Measurements from ENCODE around the gene APC. TPM values are rescaled to one million over a fixed set of nuclear protein-coding genes. Genes with fewer than 3 reads are reported as not detected.
A peak's percentile ranks its signal among the peaks of the same experiment; 100 is the strongest.

The APC gene
- total RNA-seq, 2 experiments from 2014 or later: 21.8 to 22.8 TPM

- no peaks in the 10 kb centered on the region for H3K27me3 ChIP-seq (ENCODE audit: control insufficient read depth in 1 of 2, insufficient read depth in 2 of 2, low read length in 2 of 2)
- no peaks in the 10 kb centered on the region for H3K9me3 ChIP-seq (ENCODE audit: control insufficient read depth in 1 of 2, insufficient read depth in 1 of 2, low read length in 2 of 2)
- H3K36me3 Mint-ChIP-seq (ENCODE audit: low read depth): peaks cover 30% of the 10 kb centered on the region
- H3K27me3 Mint-ChIP-seq: peaks cover 12% of the 10 kb centered on the region
- peak within 1 kb of the TSS; percentile 93 for H3K27ac Mint-ChIP-seq
- ATAC-seq (ENCODE audit: poor library complexity) (peak; percentile 93), DNase-seq (peak; percentile 82 to 97 (median 86))
- H3K4me3 Mint-ChIP-seq: peak within 1 kb of the TSS; percentile 92
- TF ChIP-seq CTCF (IDR thresholded peaks at IDR 0.05): no peak
- peaks cover 36% of the 10 kb centered on the region for H3K4me1 Mint-ChIP-seq (ENCODE audit: low read depth)
- ChIA-PET CTCF (interaction anchor here (0.9 to 2.1 kb wide), 5 partner anchors 13 to 118 kb away, joined by 3 to 14 read pairs (median 5); partner anchors contain the start of gene DCP2), POLR2A (interaction anchor here (0.5 to 1.9 kb wide), 17 partner anchors 8 to 654 kb away, joined by 3 to 21 read pairs (median 5); partner anchors contain the start of genes DCP2 and REEP5)
- peak within 1 kb of the TSS; percentile 94 for H3K4me3 ChIP-seq (ENCODE audit: low read length)
- H3K4me1 ChIP-seq (ENCODE audit: insufficient read depth, low read length): peaks cover 24% of the 10 kb centered on the region
- H3K9me3 Mint-ChIP-seq: no peaks in the 10 kb centered on the region
- intact Hi-C loops (cut with DNase I, micrococcal nuclease): loop anchor here (2.0 to 10.0 kb wide), 6 partner anchors 61 to 654 kb away; partner anchors contain the start of genes REEP5 (in 2 of the 2), DCP2 (in 1 of the 2) and YTHDC2 (in 1 of the 2)
- H3K36me3 ChIP-seq (ENCODE audit: insufficient read depth, low read length): peaks cover 29% of the 10 kb centered on the region
- peak within 1 kb of the TSS; percentile 65 to 88 for H3K27ac ChIP-seq (ENCODE audit: low read depth in 1 of 2, low read length in 2 of 2)
Observed at GRCh38 chr5:112860929-112861637, 123.4 kb downstream of the APC start, which contains the start of gene SRP19. Gene SRP19 (plus strand): TSS chr5:112861287. CDS start chr5:112861377, 90 bp downstream.

- ChIA-PET CTCF (interaction anchor here (1.4 to 2.1 kb wide), 4 partner anchors 13 to 118 kb away, joined by 5 to 14 read pairs (median 6); no protein-coding TSS in a partner anchor), POLR2A (interaction anchor here (0.6 to 1.9 kb wide), 8 partner anchors 10 to 211 kb away, joined by 3 to 21 read pairs (median 7); partner anchors contain the start of genes DCP2 and REEP5)
- Mint-ChIP-seq H3K27me3 (peaks cover 6% of the 10 kb centered on the region), H3K27ac (peak overlapping the region; percentile 93), H3K36me3 (ENCODE audit: low read depth) (peaks cover 35% of the 10 kb centered on the region), H3K4me3 (peak overlapping the region; percentile 92), H3K4me1 (ENCODE audit: low read depth) (peaks cover 38% of the 10 kb centered on the region), H3K9me3 (no peaks in the 10 kb centered on the region)
- ATAC-seq (ENCODE audit: poor library complexity): no peak
- Histone ChIP-seq H3K36me3 (ENCODE audit: insufficient read depth, low read length) (peaks cover 34% of the 10 kb centered on the region), H3K9me3 (ENCODE audit: control insufficient read depth in 1 of 2, insufficient read depth in 1 of 2, low read length in 2 of 2) (no peaks in the 10 kb centered on the region), H3K4me3 (ENCODE audit: low read length) (peak overlapping the region; percentile 94), H3K27ac (ENCODE audit: low read depth in 1 of 2, low read length in 2 of 2) (peak overlapping the region; percentile 65 to 88), H3K4me1 (ENCODE audit: insufficient read depth, low read length) (peaks cover 24% of the 10 kb centered on the region), H3K27me3 (ENCODE audit: control insufficient read depth in 1 of 2, insufficient read depth in 2 of 2, low read length in 2 of 2) (no peaks in the 10 kb centered on the region)
- no peak for DNase-seq
- TF ChIP-seq CTCF (IDR thresholded peaks at IDR 0.05): no peak
- intact Hi-C loops (cut with DNase I, micrococcal nuclease): loop anchor here (2.0 to 10.0 kb wide), 6 partner anchors 61 to 653 kb away; partner anchors contain the start of genes REEP5 (in 2 of the 2), DCP2 (in 1 of the 2) and YTHDC2 (in 1 of the 2)
Observed at GRCh38 chr5:112861638-112861985, 123.9 kb downstream of the APC start.

GRCh38 chr5:112862085-112862484 lies 124.4 kb downstream of the APC start:
- Histone ChIP-seq H3K27me3 (ENCODE audit: control insufficient read depth in 1 of 2, insufficient read depth in 2 of 2, low read length in 2 of 2) (no peaks in the 10 kb centered on the region), H3K9me3 (ENCODE audit: control insufficient read depth in 1 of 2, insufficient read depth in 1 of 2, low read length in 2 of 2) (no peaks in the 10 kb centered on the region), H3K27ac (ENCODE audit: low read depth in 1 of 2, low read length in 2 of 2) (no peak overlapping the region), H3K4me1 (ENCODE audit: insufficient read depth, low read length) (peaks cover 24% of the 10 kb centered on the region), H3K4me3 (ENCODE audit: low read length) (peak overlapping the region; percentile 94), H3K36me3 (ENCODE audit: insufficient read depth, low read length) (peaks cover 39% of the 10 kb centered on the region)
- peaks cover 43% of the 10 kb centered on the region for H3K4me1 Mint-ChIP-seq (ENCODE audit: low read depth)
- H3K4me3 Mint-ChIP-seq: peak overlapping the region; percentile 92
- H3K27ac Mint-ChIP-seq: peak overlapping the region; percentile 93
- POLR2A ChIA-PET: no interaction called here
- intact Hi-C loops (cut with DNase I, micrococcal nuclease): loop anchor here (2.0 to 10.0 kb wide), 6 partner anchors 60 to 653 kb away; partner anchors contain the start of genes DCP2 (in 1 of the 2), REEP5 (in 1 of the 2) and YTHDC2 (in 1 of the 2)
- CTCF ChIA-PET: interaction anchor here (2.1 kb wide), 1 partner anchor 14 kb away, joined by 14 read pairs; no protein-coding TSS in a partner anchor
- H3K27me3 Mint-ChIP-seq: peaks cover 6% of the 10 kb centered on the region
- no peak for ATAC-seq (ENCODE audit: poor library complexity)
- peaks cover 40% of the 10 kb centered on the region for H3K36me3 Mint-ChIP-seq (ENCODE audit: low read depth)
- TF ChIP-seq CTCF (IDR thresholded peaks at IDR 0.05): no peak
- no peak for DNase-seq
- H3K9me3 Mint-ChIP-seq: no peaks in the 10 kb centered on the region

Measured in CD4-positive, alpha-beta T cell (primary cell).